CD4-positive, alpha-beta T cell (primary cell): ENCODE results near the gene RASA3. TPM values are rescaled to one million over a fixed set of nuclear protein-coding genes. Genes with fewer than 3 reads are reported as not detected.
A peak's percentile ranks its signal among the peaks of the same experiment; 100 is the strongest.

ENCODE experiments used
- ATAC-seq: fragments of 200-7000 bp; cut with Tn5 transposase; one replicate; pipeline ENCODE4 v1.10.0; 2022; ENCODE audit warnings: mild to moderate bottlenecking; ENCODE audit not compliant: poor library complexity
- CTCF ChIA-PET: fragments of 350-600 bp; sonication (Branson Sonifier 250); formaldehyde crosslinking; loops from one replicate; lab custom pipeline; 2021; ENCODE audit warnings: antibody characterized with exemption, inconsistent platforms; lab: Charles Lee
- POLR2A ChIA-PET: fragments of 350-600 bp; sonication (Branson Sonifier 250); formaldehyde crosslinking; loops from one replicate; lab custom pipeline; 2021; ENCODE audit warnings: antibody characterized with exemption, inconsistent platforms; lab: Charles Lee
- DNase-seq, 14 experiments: peaks; one replicate each; pipeline ENCODE4 v3.0.0-alpha.2; 2013 to 2020; ENCODE audit warnings: mixed read lengths in 2 of 14
- H3K27ac ChIP-seq, 2 donors: one replicate each; pipeline versions ENCODE4 v1.5.1 to v1.7.0; 2013; ENCODE audit warnings: low read length in 2 of 2, low read depth in 1 of 2, mild to moderate bottlenecking in 1 of 2
- H3K27me3 ChIP-seq, 2 experiments: 1 replicate in 1 of 2; 2 replicates in 1 of 2; pipeline versions ENCODE4 v1.6.1 to v1.7.0; 2013; ENCODE audit warnings: low read length in 2 of 2, control low read depth in 1 of 2, mild to moderate bottlenecking in 1 of 2, moderate library complexity in 1 of 2; ENCODE audit not compliant: insufficient read depth in 2 of 2, control insufficient read depth in 1 of 2
- H3K36me3 ChIP-seq: one replicate; pipeline ENCODE4 v1.6.1; 2013; ENCODE audit warnings: low read length, control low read depth; ENCODE audit not compliant: insufficient read depth
- H3K4me1 ChIP-seq: one replicate; pipeline ENCODE4 v1.6.1; 2013; ENCODE audit warnings: low read length, control low read depth; ENCODE audit not compliant: insufficient read depth
- H3K4me3 ChIP-seq: one replicate; pipeline ENCODE4 v1.5.1; 2013; ENCODE audit warnings: mild to moderate bottlenecking, low read length, moderate library complexity
- H3K9me3 ChIP-seq, 2 experiments: 1 replicate in 1 of 2; 2 replicates in 1 of 2; pipeline versions ENCODE4 v1.6.1 to v1.7.0; 2013; ENCODE audit warnings: low read length in 2 of 2, mild to moderate bottlenecking in 2 of 2, control low read depth in 1 of 2, moderate library complexity in 1 of 2; ENCODE audit not compliant: control insufficient read depth in 1 of 2, insufficient read depth in 1 of 2
- H3K27ac Mint-ChIP-seq: one replicate; pipeline ENCODE4 v1.8.0; 2020; ENCODE audit warnings: mixed read lengths
- H3K27me3 Mint-ChIP-seq: one replicate; pipeline ENCODE4 v1.8.0; 2021; ENCODE audit warnings: mixed read lengths
- H3K36me3 Mint-ChIP-seq: one replicate; pipeline ENCODE4 v1.8.0; 2021; ENCODE audit warnings: low read depth, mixed read lengths
- H3K4me1 Mint-ChIP-seq: one replicate; pipeline ENCODE4 v1.8.0; 2021; ENCODE audit warnings: low read depth, mixed read lengths
- H3K4me3 Mint-ChIP-seq: one replicate; pipeline ENCODE4 v1.8.0; 2020; ENCODE audit warnings: mild to moderate bottlenecking, mixed read lengths
- H3K9me3 Mint-ChIP-seq: one replicate; pipeline ENCODE4 v1.8.0; 2020; ENCODE audit warnings: mixed read lengths
- CTCF ChIP-seq: fragments of 200-600 bp; IDR thresholded peaks from one replicate; pipeline ENCODE4 v1.8.0; 2022; ENCODE audit warnings: antibody characterized with exemption, mild to moderate bottlenecking
- intact Hi-C, 2 experiments: fragments of 100-400 bp; cut with DNase I in 1 of 2; cut with micrococcal nuclease in 1 of 2; formaldehyde crosslinking; loops; one replicate each; pipeline versions ENCODE4 v1.15.1 to v1.9.0; 2023 to 2025; cut with DNase I, micrococcal nuclease
- total RNA-seq, 174 experiments: library from RNA in 2 of 174; stranded (reverse) in 2 of 174; gene quantifications; one replicate each; pipeline ENCODE4 v1.2.3 and lab custom pipeline; 2021 to 2026

The RASA3 gene
- total RNA-seq, 2 experiments from 2014 or later = 181 to 184 TPM

GRCh38 chr13:114068656-114069318 is 63.6 kb downstream of the RASA3 start:
- Histone ChIP-seq H3K4me1 (peaks cover 58% of the 10 kb centered on the region), H3K27ac (peak overlapping the region; percentile 74 to 77), H3K36me3 (peaks cover 46% of the 10 kb centered on the region), H3K9me3 (peaks cover 0 to 5% of the 10 kb centered on the region in 2 experiments), H3K4me3 (no peak overlapping the region), H3K27me3 (no peaks in the 10 kb centered on the region)
- peak overlapping the region; percentile 95 for H3K27ac Mint-ChIP-seq
- H3K9me3 Mint-ChIP-seq = no peaks in the 10 kb centered on the region
- peaks cover 71% of the 10 kb centered on the region for H3K4me1 Mint-ChIP-seq
- intact Hi-C loops = loop anchor here (5.0 kb wide), 3 partner anchors 44 to 159 kb away; no protein-coding TSS in a partner anchor
- peak overlapping the region; percentile 76 for H3K4me3 Mint-ChIP-seq
- peak in 2 of 14 experiments; percentile 35 to 41 for DNase-seq
- H3K36me3 Mint-ChIP-seq = peaks cover 77% of the 10 kb centered on the region
- H3K27me3 Mint-ChIP-seq = no peaks in the 10 kb centered on the region
- POLR2A ChIA-PET = interaction anchor here (1.9 to 4.3 kb wide), 2 partner anchors 43 to 157 kb away, joined by 6 to 33 read pairs; no protein-coding TSS in a partner anchor
- no peak for ATAC-seq
- CTCF ChIA-PET = no interaction called here
- TF ChIP-seq CTCF = no peak

- Histone ChIP-seq H3K27ac (peak overlapping the region; percentile 74 to 77), H3K4me3 (peak overlapping the region; percentile 5), H3K9me3 (peaks cover 0 to 5% of the 10 kb centered on the region in 2 experiments), H3K36me3 (peaks cover 42% of the 10 kb centered on the region), H3K4me1 (peaks cover 59% of the 10 kb centered on the region), H3K27me3 (no peaks in the 10 kb centered on the region)
- ChIA-PET POLR2A (interaction anchor here (0.8 to 4.3 kb wide), 15 partner anchors 9 to 250 kb away, joined by 3 to 33 read pairs (median 4); partner anchors contain the start of gene UPF3A), CTCF (interaction anchor here (1.1 to 1.2 kb wide), 3 partner anchors 9 to 158 kb away, joined by 3 to 5 read pairs (median 4); no protein-coding TSS in a partner anchor)
- peaks cover 74% of the 10 kb centered on the region for H3K4me1 Mint-ChIP-seq
- H3K4me3 Mint-ChIP-seq = peak overlapping the region; percentile 76
- intact Hi-C loops = loop anchor here (2.0 to 5.0 kb wide), 4 partner anchors 44 to 159 kb away; no protein-coding TSS in a partner anchor
- H3K27me3 Mint-ChIP-seq = no peaks in the 10 kb centered on the region
- no peak for TF ChIP-seq CTCF
- peaks cover 77% of the 10 kb centered on the region for H3K36me3 Mint-ChIP-seq
- DNase-seq = peak in 8 of 14 experiments; percentile 19 to 61 (median 50)
- H3K9me3 Mint-ChIP-seq = no peaks in the 10 kb centered on the region
- peak; percentile 32 for ATAC-seq
- peak overlapping the region; percentile 95 for H3K27ac Mint-ChIP-seq
These were observed 64.4 kb downstream of the RASA3 start for GRCh38 chr13:114067886-114068651.

- H3K36me3 Mint-ChIP-seq = peaks cover 77% of the 10 kb centered on the region
These were observed 65.0 kb downstream of the RASA3 start for GRCh38 chr13:114067381-114067885.

More at GRCh38 chr13:114067381-114067885, 65.0 kb downstream of the RASA3 start:
- Mint-ChIP-seq H3K4me1 (peaks cover 70% of the 10 kb centered on the region), H3K27me3 (no peaks in the 10 kb centered on the region), H3K27ac (peak overlapping the region; percentile 95), H3K4me3 (peak overlapping the region; percentile 76), H3K9me3 (no peaks in the 10 kb centered on the region)
- POLR2A ChIA-PET = interaction anchor here (0.8 to 4.3 kb wide), 16 partner anchors 9 to 250 kb away, joined by 3 to 33 read pairs (median 4); partner anchors contain the start of gene UPF3A
- Histone ChIP-seq H3K36me3 (peaks cover 41% of the 10 kb centered on the region), H3K27ac (peak overlapping the region; percentile 74 to 77), H3K27me3 (no peaks in the 10 kb centered on the region), H3K4me1 (peaks cover 64% of the 10 kb centered on the region), H3K4me3 (peak overlapping the region; percentile 5), H3K9me3 (peaks cover 0 to 5% of the 10 kb centered on the region in 2 experiments)
- no peak for TF ChIP-seq CTCF
- intact Hi-C loops = loop anchor here (2.0 to 5.0 kb wide), 4 partner anchors 45 to 160 kb away; no protein-coding TSS in a partner anchor
- ATAC-seq (peak; percentile 20), DNase-seq (peak in 5 of 14 experiments; percentile 21 to 57 (median 53))
- CTCF ChIA-PET = interaction anchor here (1.1 to 1.2 kb wide), 3 partner anchors 9 to 159 kb away, joined by 3 to 5 read pairs (median 4); no protein-coding TSS in a partner anchor
